HG02610 (cell line): ENCODE measurements around the gene S100A12.

ENCODE experiments used
- ATAC-seq: cut with Tn5 transposase; IDR thresholded peaks from one replicate; pipeline ENCODE4 v1.9.1; 2021; ENCODE audit warnings: mild to moderate bottlenecking, moderate library complexity; ENCODE audit not compliant: unreplicated experiment

S100A12 gene

DNA sequence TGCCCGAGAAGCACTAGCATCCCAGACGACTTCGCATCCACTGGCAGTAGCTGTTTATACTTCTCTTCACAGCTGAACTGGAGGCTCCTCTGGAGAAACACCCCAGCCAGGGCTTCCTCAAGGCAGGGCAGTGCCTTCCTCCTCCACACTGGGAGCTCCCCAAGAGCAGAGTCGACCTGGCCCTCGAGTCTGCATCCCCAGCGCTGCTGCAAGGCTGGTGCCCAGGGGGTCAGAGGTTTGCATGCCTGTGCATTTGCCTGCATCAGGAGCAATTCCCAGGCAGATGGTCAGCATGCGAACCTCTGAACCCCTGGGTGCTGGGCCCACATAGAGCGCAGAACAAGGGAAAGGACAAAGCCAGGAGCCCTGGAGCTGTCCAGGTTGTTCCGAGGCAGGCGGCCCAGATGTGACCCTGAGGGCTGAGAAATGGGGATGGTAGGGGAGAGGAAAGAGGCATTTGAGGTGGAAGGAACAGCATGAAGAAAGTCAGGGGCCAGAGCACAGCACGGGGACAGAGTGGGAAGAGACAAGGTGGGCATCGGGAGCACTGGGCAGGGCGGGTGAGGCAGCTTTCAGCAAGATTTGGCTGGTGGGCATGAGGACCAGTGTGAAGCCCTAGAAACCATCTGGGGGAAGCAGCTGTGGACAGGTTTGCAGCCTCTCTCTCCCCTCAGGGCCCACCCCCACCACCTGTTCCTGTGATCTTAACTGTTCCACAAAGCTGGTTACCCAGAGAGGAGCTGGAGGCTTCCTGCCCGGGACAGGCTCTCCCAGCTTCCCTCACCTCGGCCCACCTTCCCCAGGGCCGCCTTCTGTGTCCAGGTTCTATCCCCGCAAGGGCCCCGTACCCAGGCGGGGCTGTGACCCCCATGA, 21.9 kb upstream of the S100A12 start:
- no peak for ATAC-seq

DNA sequence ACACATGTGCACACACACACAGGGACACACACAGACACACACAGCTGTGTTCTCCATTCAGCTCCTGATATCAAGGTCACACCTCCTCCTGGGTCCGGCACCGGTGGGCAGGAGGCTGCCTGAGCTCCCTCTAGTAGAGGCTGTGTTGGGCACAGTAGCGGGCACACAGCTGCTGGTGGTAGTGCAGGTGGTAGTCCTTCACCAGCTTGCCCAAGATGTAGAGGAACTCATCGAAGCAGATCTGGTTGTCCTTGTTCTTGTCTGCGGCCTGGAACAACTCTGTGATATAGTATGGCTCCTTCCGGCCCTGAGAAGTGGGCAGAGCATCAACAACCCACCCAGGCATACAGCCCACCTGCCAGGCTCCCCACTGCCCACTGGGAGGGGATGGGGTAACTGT, 21.0 kb upstream of the S100A12 start:
- no peak for ATAC-seq

DNA sequence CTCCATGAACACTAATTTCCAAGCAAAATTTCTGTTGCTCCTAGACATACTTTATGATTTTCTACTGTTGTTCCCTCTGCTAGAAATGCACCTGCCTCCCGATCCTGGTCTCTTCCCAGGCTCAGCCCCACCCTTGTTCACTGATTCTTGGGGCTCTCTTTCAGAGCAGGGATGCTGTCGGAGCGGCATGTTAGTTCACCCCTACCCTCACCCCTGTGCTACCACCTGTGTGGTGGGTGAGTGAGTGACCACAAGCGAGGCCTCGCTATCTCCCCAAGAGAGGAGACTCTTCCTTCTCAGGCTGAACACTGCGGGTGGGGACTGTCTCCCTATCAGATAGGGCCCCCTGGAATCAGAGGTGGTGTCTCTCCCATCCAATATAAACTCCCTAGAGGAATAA, 20.4 kb upstream of the S100A12 start:
- no peak for ATAC-seq

DNA sequence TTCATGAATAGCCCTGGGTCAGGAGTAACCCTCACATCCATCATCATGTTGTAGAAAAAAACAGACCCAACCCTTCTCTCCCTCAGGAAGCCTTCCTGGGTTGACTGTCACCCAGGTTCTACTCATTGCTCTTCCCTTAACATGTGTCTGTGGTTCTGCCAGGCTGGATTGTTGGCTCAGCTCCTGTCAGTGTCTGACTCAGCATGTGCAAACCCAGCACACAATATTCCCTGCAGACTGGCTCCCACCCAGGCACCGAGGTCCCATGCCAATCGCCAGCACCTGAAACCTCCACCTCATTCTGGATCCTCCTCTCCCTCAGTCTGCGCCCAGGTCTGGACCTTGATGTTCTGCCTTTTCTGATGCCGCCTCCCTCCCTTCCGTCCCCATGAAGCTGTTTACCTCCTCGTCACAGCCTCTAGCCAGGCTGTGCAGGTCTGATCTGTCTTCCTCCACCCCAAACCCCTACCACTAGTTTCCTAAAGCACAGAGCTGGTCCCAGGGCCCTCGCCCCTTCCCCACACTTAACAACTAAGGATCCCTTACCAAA, 19.8 kb upstream of the S100A12 start:
- ATAC-seq, result no peak

DNA sequence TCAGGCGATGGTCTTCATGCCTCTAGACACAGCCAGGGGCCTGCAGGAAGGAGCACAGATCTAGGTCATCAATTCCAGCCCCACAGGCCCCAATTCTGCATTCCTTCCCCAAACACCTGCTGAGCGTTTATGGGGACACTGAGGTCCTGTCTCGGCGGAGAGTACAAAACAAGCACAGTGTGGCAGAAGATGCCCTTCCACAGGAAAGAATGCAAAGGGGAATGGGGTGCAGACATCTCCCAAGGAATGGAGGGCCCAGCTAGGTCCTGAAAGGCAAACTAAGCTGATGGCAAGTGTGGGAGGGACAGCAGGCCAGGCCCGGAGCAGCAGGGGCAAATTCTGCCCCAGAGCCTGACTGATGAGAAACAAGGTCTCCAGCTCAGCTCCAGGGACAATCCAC, 19.0 kb upstream of the S100A12 start:
- ATAC-seq, result no peak

DNA sequence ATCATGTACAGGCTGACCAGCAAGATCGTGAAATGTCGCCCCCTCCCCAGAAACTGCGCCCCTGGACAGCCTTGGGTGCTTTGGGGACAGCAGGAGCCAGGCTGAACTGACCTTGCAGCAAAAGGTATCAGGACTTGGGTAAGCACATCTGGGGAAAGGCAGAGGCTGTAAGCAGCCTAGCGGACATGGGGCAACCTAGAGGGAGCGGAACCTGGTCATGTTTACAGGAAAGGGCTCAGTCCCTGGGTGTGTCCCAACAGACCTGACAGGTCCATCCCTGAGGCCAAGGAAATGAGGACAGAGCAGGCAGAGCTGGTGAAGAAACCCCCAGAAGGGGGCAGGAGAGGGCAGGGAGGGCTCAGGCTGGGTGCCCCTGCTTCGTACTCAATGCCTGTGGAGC, 18.5 kb upstream of the S100A12 start:
- no peak for ATAC-seq

DNA sequence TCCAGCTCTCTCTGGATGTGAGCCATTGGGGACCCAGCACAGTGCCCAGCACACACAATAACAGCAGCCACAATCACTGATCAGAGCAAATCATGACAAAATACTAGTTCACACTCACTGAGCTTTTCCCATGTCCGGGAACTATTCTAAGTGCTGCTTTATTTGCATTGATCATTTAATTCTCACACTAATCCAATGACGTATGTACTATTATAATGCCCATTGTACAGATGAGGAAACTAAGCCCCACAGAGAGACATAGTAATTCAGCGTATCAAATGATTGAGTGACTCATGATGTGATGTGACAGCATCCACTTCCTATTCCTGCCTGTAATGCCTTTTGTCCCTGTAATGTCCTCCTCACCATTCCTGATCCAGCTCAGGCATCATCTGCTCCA, 17.4 kb upstream of the S100A12 start:
- no peak for ATAC-seq

DNA sequence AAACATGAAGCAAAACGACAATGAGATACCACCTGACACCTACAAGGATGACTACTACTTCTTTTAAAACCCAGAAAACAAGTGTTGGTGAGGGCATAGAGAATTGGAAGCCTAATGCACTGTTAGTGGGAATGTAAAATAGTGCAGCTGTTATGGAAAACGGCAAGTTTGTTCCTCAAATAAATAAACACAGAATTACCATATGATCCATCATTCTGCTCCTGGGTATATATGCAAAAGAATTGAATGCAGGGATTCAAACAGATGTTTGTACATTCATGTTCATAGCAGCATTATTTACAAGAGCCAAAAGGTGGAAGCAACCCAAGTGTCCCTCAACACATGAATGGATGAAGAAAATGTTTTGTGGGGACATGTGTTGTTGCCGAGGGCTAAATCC, 16.8 kb upstream of the S100A12 start:
- no peak for ATAC-seq

DNA sequence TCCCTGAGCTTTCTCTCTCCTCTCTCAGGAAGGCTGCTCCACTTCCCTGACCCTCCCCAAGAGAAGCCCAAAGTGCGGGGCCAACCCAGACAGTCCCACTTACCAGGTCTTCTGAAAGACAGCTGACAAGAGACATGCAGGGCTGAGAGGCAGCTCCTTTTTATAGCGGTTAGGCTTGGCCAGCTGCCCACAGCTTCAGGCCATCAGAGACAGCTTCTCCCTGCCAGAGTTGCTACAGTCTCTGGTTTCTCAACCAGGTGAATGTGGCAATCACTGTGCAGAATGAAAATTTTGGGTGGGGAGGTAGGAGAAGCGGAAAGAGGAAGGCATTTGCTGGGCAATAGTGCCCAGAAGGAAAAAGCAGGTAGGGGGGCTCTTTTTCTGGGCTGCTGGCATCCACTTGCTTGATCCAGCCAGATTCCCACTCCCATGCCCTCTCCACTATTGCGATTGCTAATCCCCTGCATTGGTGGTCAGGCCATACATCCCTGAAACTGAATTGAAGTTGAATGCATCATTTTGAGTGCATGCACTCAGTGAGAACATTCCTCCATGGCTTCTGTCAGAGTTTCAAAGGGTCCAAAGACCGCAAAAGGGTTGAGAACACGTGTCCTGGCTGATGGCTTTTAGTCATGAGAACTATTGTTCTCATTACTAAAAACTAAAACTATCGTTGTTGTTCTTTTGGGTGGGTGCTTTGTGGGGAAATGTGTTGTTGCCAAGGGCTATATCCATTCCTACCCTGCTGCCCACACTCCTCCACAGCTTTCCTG, 15.7 kb upstream of the S100A12 start, which contains the start of gene S100A8:
S100A8 (minus strand) TSS at position 136 of the 773 bp plus-strand sequence. CDS start 538 bp downstream, outside the sequence.
- ATAC-seq, result no peak

DNA sequence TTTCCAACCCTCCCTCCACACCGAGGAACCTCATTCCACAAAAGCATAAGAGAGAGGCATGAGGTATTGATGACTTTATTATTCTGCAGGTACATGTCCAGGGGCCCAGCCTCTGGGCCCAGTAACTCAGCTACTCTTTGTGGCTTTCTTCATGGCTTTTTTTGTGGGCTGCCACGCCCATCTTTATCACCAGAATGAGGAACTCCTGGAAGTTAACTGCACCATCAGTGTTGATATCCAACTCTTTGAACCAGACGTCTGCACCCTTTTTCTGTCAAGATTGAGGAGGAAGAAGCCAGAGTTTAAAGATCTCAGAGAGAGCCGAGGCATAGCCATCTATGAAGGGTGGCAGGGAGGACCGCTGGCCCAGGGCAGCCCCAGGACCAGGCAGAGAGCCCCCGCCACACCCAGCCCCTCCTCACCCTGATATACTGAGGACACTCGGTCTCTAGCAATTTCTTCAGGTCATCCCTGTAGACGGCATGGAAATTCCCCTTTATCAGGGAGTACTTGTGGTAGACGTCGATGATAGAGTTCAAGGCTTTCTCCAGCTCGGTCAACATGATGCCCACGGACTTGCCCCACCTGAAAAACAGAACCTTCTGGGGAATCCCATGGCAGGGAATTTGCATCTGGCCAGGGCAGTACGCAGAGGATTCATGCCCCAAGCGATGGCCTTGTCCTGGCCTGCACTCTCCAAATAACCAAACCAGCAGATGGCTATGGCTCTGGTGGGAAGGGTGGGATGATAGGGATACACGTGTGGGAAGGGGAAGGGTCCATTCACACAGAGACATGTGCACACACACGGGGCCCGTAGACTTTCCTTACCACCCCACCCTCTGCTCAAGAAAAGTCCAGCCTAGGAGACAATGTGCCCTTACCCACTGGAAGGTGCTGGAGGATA, 14.8 kb upstream of the S100A12 start:
- ATAC-seq, result no peak

DNA sequence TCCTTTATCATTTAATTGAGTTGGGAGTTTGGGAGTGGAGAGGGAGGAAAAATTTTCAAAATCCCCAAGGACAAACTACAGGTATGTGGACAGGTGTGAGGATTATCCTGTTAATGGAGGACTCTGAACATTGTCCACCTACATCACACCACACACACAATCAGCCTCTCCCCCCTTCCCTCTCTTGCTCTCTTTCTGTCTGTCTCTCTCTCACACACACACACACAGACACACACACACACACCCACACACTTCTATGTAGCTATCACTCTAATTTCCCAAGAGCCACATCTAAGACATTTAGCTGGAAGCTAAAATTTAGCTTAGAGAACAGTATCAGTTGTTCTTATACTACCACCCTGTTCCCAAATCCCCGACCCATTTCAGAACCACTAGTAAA, 14.0 kb upstream of the S100A12 start:
- no peak for ATAC-seq

DNA sequence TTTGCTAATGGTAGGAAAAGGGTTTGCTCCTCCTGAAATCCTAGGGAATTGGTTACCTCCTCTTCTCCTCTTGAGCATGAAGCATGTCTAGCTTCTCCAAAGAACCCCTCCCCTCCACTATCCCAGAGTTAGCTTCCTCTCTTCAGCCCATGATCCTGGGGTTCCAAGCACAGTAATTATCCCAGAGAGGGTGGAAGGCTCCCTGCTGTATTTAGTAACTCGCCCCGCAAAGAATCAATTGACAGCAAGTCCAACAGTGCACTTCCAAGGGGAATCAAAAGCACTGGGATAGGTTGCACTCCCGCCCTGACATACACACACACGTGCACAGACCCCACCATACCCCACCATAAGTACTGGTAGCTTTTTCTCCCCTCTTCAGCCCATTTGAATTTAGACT, 12.4 kb upstream of the S100A12 start:
- ATAC-seq, result no peak

DNA sequence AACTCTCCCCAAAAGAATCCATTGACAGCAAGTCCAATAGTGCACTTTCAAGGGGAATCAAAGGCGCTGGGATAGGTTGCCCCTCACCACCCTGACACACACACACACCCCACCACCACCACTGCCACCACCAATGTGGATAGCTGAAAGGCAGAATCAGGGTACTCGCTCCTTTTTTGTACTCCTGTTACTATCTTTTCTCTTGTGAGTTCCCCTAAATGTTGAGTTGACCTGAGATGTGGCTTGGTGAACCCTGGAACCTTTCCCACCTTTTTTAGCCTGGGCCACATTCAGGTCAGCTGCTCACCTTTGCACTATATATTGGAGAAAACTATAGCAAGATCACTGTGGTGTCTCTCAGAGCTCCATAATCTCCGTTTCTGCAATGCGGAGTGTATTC, 11.6 kb upstream of the S100A12 start:
- no peak for ATAC-seq

DNA sequence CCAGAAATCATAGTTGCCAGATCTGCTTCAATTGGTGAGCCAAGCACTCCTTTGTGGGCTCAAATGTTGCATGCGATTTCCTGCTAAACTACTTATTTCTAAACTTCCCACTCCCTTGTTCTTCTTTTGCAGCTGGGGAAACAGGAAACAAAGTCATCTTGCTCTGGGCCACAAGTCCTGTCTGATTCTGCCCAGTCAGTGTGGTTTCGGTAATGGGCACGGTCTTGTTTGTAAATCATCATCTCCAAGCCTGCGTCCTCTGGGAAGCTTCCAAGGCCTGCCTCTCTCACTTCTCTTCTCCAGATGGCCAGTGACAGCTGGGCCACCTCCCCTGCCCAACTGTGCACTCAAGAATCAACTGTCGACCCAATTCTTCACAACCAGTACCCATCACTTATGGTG, 11.1 kb upstream of the S100A12 start:
- no peak for ATAC-seq

DNA sequence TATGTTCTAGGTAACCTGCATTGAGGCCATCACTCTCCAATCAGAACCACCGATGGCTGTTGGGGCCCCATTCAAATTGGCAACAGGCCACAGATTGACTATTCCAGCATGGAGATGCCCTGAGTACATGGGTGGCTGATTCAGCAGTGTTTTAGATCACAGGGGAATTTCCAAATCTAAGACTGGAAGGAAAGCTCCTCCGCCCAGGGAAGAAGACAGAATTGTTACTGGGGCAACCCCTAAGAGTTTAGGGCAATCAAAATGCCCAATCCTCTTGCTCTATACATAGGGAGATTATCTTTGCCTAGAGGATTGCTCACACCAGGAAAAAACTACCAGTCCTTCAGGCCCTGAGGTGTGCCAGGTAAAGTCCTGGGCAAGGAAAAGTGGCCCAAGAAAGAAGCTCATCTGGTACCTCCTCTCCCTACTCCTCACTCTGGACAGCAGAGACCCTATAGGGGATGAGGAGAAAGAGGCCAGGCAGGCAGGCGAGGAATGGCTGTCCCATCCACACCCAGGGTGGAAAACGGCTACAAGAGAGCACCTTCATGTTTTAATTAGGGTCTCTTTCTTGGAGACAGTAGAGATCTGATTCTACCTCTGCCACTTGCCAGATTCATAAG, 9.6 kb upstream of the S100A12 start:
- ATAC-seq, result no peak

DNA sequence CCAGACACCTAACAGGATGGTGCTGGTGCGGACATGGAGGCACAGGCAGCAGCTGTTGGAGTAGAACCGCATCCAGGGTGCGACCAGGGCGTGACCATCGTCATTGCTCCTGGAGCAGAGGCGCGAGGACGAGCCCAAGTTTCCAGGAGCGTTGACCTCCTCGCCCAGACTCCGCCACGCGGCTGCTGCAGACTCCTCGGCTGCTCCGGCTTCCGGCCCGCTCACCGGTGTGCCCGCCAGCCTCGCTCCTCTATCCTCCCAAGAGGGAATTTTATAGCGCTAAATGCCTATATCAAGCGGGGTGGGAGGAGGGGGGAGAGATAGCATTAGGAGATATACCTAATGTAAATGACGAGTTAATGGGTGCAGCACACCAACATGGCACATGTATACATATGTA, 5.3 kb upstream of the S100A12 start:
- ATAC-seq, result no peak

DNA sequence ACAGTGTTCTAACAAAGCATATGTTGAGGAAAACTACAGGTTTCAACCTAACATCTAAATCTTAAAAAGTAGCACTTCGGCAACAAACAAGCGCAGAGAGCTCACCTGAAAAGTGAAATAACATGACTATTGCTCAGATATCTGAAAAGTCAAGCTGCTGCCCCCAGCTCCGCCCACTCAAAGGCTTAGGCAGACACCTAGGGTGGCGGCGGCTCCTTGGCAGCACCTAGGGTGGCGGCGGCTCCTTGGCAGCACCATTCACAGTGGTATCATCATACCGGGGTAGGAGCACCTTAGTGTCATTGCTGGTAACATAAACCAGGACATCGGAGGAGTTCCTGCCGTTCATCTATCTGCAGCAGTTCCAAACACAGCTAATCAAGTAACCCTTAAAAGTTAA, 4.2 kb upstream of the S100A12 start:
- no peak for ATAC-seq

DNA sequence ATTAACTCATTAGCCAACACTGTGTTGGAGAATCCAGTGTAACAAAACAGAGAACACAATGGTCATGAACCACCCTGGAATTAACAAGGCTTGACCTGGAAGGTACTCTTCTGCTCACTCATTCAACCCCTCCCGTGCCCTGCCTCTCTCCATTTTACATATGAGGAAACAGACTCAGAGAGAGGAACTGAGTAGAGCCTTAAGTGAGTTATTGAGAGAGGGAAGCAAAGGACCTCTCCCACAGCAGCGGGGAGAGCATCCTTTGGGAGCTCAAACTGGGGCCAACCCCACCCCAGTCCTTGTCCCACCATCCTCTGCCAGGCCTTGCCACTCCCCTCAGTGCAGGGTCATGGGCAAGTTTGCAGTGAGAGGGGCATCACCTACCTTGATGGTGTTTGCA, 1.4 kb downstream of the S100A12 start:
- ATAC-seq, result no peak

DNA sequence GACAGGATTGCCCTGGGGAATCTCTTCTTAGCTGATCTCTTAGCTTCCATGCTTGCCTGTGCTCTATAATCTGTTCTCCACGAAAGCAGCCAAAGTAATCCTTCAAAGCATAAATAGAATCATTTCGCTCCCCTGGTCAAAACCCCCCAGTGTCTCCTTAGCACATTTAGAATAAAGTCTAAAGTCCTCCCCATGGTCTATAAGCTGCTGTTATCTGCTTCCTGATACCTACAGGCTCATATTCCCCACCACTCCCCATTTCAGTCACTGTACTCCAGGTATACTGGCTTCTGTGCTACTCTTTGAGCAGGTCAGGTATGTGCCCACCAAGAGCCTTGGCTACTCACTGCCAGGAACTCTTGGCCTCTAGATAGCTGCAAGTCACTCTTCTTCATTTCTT, 2.9 kb downstream of the S100A12 start:
- ATAC-seq, result no peak

DNA sequence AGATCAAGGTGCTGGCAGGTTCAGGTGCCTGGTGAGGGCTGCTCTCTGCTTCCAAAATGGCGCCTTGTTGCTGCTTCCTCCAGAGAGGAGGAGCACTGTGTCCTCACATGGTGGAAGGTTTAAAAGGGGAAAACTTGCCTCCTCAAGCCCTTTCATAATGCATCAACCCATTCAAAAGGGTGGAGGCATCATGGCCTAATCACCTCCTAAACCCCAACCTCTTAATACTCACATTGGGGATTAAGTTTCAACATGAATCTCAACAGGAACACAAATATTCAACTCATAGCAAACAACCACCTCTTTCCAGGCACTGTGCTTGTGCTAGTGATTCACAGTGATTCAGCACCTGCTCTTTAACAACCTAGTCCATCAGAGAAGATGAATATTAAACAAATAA, 4.2 kb downstream of the S100A12 start:
- ATAC-seq, result no peak
